Anterior cingulate cortex (tissue), 58 donors: Measurements from ENCODE around the gene ZNF835.

Experiments
- DNase-seq, 58 donors: peaks; one replicate each; lab custom pipeline; 2025; lab: John Stamatoyannopoulos, UW

Gene ZNF835

DNA sequence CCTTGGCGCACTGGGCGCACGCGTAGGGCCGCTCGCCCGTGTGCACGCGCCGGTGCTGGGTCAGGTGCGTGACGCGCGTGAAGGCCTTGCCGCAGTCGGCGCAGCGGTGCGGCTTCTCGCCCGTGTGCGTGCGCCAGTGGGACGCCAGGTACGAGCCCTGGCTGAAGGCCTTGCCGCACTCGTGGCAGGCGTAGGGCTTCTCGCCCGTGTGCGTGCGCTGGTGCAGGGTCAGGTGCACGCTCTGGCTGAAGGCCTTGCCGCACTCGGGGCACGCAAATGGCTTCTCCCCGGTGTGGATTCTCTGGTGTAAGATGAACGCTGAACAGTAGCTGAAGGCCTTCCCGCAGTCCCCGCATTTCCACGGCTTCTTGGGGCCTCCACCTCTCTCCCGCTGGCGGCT, 7.0 kb downstream of the ZNF835 start:
- DNase-seq: no peak

DNA sequence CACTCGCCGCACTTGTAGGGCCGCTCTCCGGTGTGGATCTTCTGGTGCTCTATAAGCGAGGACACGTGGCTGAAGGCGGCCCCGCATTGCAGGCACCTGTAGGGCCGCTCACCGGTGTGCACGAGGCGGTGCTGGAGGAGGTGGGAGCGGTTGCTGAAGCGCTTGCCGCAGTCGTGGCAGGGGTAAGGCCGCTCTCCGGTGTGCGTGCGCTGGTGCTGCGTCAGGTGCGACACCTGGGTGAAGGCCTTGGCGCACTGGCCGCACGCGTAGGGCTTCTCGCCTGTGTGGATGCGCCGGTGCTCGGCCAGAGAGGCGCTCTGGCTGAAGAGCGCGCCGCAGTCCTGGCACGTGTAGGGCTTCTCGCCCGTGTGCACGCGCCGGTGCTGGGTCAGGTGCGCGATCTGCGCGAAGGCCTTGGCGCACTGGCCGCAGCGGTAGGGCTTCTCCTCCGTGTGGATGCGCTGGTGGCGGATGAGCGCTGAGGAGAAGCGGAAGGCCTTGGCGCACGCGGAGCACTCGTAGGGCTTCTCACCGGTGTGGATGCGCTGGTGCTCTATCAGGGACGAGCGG, 7.5 kb downstream of the ZNF835 start:
- no peak for DNase-seq

- no peak for DNase-seq
Observed at GRCh38 chr19:56661248-56661647, 10.3 kb downstream of the ZNF835 start.

DNA sequence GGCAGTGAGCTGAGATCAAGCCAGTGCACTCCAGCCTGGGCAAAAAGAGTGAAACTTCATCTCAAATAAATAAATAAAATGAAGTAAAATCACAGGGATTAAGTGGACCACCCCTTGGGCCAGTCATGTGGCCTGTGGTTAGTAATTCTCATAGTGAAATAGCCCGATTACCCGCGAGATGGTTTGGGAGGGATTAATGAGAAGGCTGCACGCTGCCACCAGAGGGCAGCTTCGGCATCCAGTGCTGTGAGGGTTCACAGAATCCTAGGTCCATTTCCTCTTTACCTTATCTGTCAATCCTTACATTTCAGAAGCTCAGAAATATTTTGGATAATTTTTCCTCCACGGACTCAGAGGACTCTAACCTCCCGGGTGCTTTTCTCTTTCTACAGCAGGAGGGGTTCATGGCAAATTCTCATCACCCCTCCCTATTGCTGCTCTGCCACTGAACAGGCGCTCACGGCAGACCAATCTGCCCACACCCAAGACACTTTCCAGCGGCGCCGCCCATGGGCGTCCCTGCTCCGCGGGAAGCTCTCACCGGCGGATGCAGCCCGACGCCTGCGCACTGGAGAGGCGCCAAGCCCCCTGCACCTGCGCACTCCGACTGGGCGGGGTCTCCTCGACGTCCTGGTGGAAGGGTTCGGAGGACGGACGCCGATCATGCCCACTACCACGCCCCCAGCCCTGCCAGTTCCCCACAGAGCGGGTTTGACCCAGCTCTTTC, 11.0 kb downstream of the ZNF835 start:
- peak in 15 of 58 donors; percentile 5 to 44 (median 22) for DNase-seq

- no peak for DNase-seq
Observed at GRCh38 chr19:56654151-56654550, 17.4 kb downstream of the ZNF835 start.

DNA sequence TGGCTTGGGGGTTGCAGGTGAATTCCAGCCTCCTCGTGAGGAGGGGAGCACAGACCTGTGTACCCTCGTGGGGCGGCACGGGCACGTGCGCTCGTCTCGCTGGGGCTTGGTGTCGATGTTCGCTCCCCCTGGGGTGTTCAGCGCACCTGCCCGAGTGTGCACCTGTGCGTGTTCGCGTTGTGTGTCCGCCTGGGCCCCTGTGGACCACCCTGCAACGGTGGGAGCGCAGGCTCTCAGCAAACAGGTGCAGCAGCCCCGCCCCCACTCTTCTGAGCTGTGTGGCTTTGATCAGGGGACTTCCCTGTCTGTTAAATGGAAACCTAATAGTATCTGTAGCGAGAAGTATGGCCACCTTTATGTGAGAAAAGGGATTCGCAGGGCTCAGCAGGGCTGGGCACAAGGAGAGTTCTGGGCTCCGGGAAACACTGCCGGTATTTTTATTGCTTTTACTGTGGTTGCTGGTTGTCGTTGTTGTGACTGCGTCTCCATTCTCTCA, 28.0 kb downstream of the ZNF835 start:
- peak in 1 of 58 donors; percentile 9 for DNase-seq

GRCh38 chr19:56642711-56643459, 28.7 kb downstream of the ZNF835 start, which contains the start of gene SMIM17:
Gene SMIM17, plus strand, starts transcription at chr19:56643159. Its CDS starts 2,509 bp downstream, at chr19:56645668.
- peak in 7 of 58 donors; percentile 4 to 26 (median 10) for DNase-seq

- DNase-seq: no peak
Observed at GRCh38 chr19:56639217-56639616, 32.3 kb downstream of the ZNF835 start.

GRCh38 chr19:56637976-56638555, 33.5 kb downstream of the ZNF835 start:
- peak in 45 of 58 donors; percentile 5 to 71 (median 39) for DNase-seq

DNA sequence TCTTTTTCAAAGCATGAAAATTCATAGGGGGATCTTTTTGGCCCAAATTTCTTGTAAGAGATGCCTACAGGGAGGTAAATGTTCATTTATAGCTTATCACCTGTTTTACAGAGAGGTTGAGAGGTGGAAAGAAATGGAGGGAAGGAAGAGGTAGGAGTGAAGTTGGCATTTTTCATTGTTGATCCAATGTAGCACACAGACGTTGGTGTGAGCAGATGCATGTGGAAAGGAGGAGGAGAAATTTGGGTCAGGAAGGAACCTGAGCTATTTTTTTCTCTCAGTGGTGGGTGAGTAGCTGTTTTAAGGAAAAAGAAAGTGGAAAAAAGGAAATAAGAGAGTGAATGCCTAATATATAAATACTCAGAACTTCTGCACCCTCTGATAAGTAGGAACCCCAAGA, 38.5 kb downstream of the ZNF835 start:
- DNase-seq: peak in 1 of 58 donors; percentile 7

DNA sequence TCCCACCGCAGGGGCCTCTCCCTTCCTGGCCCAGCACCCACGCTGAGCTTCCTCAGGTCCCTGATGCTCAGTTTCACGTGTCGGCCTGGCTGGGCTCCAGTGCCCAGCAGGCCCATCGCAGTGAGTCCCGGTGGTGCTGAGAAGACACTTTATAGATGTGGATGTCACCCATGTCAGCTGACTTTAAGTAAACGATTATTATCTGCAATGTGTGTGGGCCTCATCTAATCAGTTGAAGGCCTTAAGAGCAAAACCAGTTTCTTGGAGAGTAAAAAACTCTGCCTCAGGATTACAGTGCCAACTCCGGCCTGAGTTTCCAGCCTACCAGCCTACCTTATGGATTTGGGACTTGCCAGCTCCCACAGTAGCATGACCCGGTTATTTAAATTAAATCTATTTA, 45.8 kb downstream of the ZNF835 start:
- DNase-seq: no peak

DNA sequence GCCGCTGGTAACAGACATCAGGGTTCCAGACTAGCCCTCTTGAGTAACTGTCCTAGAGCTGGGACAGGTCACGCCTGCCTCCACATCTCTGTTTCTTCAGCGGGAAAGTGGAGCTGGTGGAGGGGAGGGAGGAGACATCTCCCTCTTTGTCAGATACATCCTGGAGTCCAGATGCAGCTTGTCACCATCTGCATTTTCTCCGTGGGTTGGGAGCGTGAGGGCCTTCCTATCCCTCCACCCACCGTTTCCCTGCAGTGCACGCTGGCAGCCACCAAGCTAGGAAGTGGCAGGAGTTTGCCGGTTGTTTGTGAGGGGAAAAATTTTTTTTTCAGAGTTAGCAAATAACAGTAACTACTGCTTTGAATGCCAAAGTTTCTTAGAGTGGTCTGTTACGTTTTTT, 48.6 kb downstream of the ZNF835 start:
- no peak for DNase-seq

DNA sequence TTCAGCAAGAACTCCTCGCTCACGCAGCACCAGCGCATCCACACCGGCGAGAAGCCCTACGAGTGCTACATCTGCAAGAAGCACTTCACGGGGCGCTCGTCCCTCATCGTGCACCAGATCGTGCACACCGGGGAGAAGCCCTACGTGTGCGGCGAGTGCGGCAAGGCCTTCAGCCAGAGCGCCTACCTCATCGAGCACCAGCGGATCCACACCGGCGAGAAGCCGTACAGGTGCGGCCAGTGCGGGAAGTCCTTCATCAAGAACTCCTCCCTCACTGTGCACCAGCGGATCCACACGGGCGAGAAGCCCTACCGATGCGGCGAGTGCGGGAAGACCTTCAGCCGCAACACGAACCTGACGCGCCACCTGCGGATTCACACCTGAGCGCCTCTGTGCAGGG, 49.2 kb downstream of the ZNF835 start:
- no peak for DNase-seq

DNA sequence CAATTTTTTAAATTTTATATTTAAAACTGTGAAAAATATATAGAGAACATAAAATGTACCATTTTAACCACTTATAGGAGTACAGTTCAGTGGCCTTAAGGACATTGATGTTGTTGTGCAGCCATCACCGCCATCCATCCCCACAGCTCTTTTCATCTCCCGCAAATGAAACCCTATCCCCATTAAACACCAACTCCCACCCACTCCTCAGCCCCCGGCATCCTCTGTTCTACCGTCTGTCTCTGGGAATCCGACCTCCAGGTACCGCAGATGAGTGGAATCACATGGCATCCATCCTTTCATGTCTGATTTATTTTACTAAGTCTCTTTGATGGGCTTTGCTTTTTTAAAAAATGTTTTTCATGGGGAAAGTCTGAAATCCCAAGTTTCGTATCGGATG, 52.4 kb downstream of the ZNF835 start:
- DNase-seq: no peak

GRCh38 chr19:56617531-56617930, 54.0 kb downstream of the ZNF835 start:
- DNase-seq: no peak

DNA sequence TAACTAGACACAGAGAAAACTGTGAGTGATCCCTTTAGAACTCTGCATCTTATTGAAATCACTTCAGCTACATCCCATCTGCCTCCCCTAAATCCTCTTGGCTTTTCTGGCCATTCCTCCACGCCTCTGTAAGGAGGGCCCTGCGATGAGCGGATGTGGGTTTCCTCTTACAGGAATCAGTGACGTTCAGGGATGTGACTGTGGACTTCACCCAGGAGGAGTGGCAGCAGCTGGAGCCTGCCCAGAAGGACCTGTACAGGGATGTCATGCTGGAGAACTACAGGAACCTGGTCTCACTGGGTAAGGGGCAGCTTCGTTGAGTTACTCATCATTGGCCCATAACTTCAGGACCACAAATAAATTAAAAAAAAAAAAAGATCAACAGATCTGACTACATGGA, 57.9 kb downstream of the ZNF835 start:
- no peak for DNase-seq

- no peak for DNase-seq
Observed at GRCh38 chr19:56612737-56613136, 58.8 kb downstream of the ZNF835 start.
